ENCODE data around the gene CLASP1. TPM values are rescaled to one million over a fixed set of nuclear protein-coding genes. Genes with fewer than 3 reads are reported as not detected.

CLASP1 gene
- total and polyA plus RNA-seq, 2 of the 8 experiments (the other 6 are each of a cell fraction or from before 2014, with no cell fraction given), result 7.3 to 53.9 TPM

GRCh38 chr2:121486191-121486790, 163.0 kb downstream of the CLASP1 start (continued):
- TF ChIP-seq FOSL1 (IDR thresholded peaks at IDR 0.05; ENCODE audit: insufficient read depth, low read depth, low read length) (no peak), PHF8 (conservative IDR thresholded peaks at IDR 0.05; ENCODE audit: low read depth, low read length) (no peak), HDAC6 (IDR thresholded peaks at IDR 0.05; ENCODE audit: low read depth, low read length) (no peak), TEAD4 (IDR thresholded peaks at IDR 0.05; ENCODE audit: low read depth, low read length) (no peak), EZH2 (IDR thresholded peaks at IDR 0.05; ENCODE audit: low read depth, low read length, severe bottlenecking) (no peak), SP2 (IDR thresholded peaks at IDR 0.05; ENCODE audit: low read length) (no peak)

Data from H1 (cell line).